ENCODE data around the gene MAFB. TPM values are rescaled to one million over a fixed set of nuclear protein-coding genes. Genes with fewer than 3 reads are reported as not detected.
"Not testable (repeated sequence)": the region's sequence is repeated elsewhere in the genome, so short reads cannot be mapped to it uniquely, and the experiment has no call there.

The MAFB gene
- 4.6 TPM for total RNA-seq (ENCODE audit: unreplicated experiment)
- long read RNA-seq = 0 reads

- Mint-ChIP-seq H3K27ac (ENCODE audit: unreplicated experiment) (peak within 1 kb of the TSS; percentile 85), H3K36me3 (ENCODE audit: unreplicated experiment) (no peaks in the 10 kb centered on the region), H3K9me3 (ENCODE audit: unreplicated experiment) (peaks cover 15% of the 10 kb centered on the region), H3K4me1 (ENCODE audit: low read depth, unreplicated experiment) (peaks cover 4% of the 10 kb centered on the region), H3K27me3 (ENCODE audit: unreplicated experiment) (peaks cover 32% of the 10 kb centered on the region), H3K4me3 (ENCODE audit: unreplicated experiment) (peak within 1 kb of the TSS; percentile 88)
- peak; percentile 91 for DNase-seq
- TF ChIP-seq, protein P1, sequence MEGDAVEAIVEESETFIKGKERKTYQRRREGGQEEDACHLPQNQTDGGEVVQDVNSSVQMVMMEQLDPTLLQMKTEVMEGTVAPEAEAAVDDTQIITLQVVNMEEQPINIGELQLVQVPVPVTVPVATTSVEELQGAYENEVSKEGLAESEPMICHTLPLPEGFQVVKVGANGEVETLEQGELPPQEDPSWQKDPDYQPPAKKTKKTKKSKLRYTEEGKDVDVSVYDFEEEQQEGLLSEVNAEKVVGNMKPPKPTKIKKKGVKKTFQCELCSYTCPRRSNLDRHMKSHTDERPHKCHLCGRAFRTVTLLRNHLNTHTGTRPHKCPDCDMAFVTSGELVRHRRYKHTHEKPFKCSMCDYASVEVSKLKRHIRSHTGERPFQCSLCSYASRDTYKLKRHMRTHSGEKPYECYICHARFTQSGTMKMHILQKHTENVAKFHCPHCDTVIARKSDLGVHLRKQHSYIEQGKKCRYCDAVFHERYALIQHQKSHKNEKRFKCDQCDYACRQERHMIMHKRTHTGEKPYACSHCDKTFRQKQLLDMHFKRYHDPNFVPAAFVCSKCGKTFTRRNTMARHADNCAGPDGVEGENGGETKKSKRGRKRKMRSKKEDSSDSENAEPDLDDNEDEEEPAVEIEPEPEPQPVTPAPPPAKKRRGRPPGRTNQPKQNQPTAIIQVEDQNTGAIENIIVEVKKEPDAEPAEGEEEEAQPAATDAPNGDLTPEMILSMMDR (IDR thresholded peaks at IDR 0.05; ENCODE audit: partially characterized antibody, unreplicated experiment) = no peak
Measured at GRCh38 chr20:40689100-40689942, at the start of gene MAFB. Gene MAFB, minus strand, starts transcription at chr20:40689236. Its CDS starts 386 bp downstream, at chr20:40688850.

DNA sequence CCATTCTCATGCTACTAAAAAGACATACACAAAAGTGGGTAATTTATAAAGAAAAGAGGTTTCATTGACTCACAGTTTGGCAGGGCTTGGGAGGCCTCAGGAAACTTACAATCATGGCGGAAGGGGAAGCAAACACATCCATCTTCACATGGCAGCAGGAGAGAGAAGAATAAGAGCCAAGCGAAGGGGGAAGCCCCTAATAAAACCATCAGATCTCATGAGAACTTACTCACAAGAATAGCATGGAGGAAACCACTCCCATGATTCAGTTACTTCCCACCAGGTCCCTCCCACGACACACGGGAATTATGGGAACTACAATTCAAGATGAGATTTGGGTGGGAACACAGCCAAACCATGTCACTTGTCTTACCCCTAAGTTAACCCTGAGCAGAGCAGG is 47.4 kb upstream of the MAFB start:
- not testable (repeated sequence) for DNase-seq; H3K4me1 Mint-ChIP-seq (ENCODE audit: low read depth, unreplicated experiment); H3K27me3 Mint-ChIP-seq (ENCODE audit: unreplicated experiment); H3K36me3 Mint-ChIP-seq (ENCODE audit: unreplicated experiment); H3K4me3 Mint-ChIP-seq (ENCODE audit: unreplicated experiment); H3K27ac Mint-ChIP-seq (ENCODE audit: unreplicated experiment); H3K9me3 Mint-ChIP-seq (ENCODE audit: unreplicated experiment)

- Mint-ChIP-seq H3K27me3 (ENCODE audit: unreplicated experiment) (peaks cover 1% of the 10 kb centered on the region), H3K4me3 (ENCODE audit: unreplicated experiment) (no peak overlapping the region), H3K9me3 (ENCODE audit: unreplicated experiment) (peaks cover 2% of the 10 kb centered on the region), H3K27ac (ENCODE audit: unreplicated experiment) (no peak overlapping the region), H3K36me3 (ENCODE audit: unreplicated experiment) (peaks cover 9% of the 10 kb centered on the region), H3K4me1 (ENCODE audit: low read depth, unreplicated experiment) (peaks cover 2% of the 10 kb centered on the region)
- TF ChIP-seq, protein P1 (IDR thresholded peaks at IDR 0.05; ENCODE audit: partially characterized antibody, unreplicated experiment) = no peak
- DNase-seq = no peak
Measured at GRCh38 chr20:40728996-40729395, 40.0 kb upstream of the MAFB start.

DNA sequence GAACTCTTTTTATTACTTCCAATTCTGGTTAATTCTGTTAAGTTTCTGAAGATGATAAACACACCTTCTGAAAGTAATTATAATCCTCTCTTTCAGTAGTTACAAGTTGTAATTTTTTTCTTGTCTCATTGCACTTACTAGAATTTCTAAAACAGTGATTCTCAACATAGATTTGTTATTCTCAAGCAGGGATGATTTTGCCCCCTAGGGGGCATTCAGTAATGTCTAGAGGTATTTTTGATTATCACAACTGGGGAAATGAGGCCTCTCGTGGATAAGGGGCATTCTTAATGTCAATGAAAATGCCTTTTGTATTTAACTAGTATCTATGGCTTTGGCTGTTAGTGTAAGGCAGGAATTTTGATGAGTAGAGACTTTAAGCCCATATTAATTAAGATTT is 39.4 kb upstream of the MAFB start:
- no peak overlapping the region for H3K4me3 Mint-ChIP-seq (ENCODE audit: unreplicated experiment)
- H3K36me3 Mint-ChIP-seq (ENCODE audit: unreplicated experiment) = peaks cover 14% of the 10 kb centered on the region
- TF ChIP-seq, protein P1 (IDR thresholded peaks at IDR 0.05; ENCODE audit: partially characterized antibody, unreplicated experiment) = no peak
- no peak for DNase-seq
- peaks cover 1% of the 10 kb centered on the region for H3K27me3 Mint-ChIP-seq (ENCODE audit: unreplicated experiment)
- H3K4me1 Mint-ChIP-seq (ENCODE audit: low read depth, unreplicated experiment) = no peaks in the 10 kb centered on the region
- H3K27ac Mint-ChIP-seq (ENCODE audit: unreplicated experiment) = no peak overlapping the region
- peaks cover 3% of the 10 kb centered on the region for H3K9me3 Mint-ChIP-seq (ENCODE audit: unreplicated experiment)

- no peak for DNase-seq
- TF ChIP-seq, protein P1 (IDR thresholded peaks at IDR 0.05; ENCODE audit: partially characterized antibody, unreplicated experiment) = no peak
- H3K9me3 Mint-ChIP-seq (ENCODE audit: unreplicated experiment) = peaks cover 3% of the 10 kb centered on the region
- H3K36me3 Mint-ChIP-seq (ENCODE audit: unreplicated experiment) = peaks cover 14% of the 10 kb centered on the region
- H3K27ac Mint-ChIP-seq (ENCODE audit: unreplicated experiment) = no peak overlapping the region
- no peaks in the 10 kb centered on the region for H3K4me1 Mint-ChIP-seq (ENCODE audit: low read depth, unreplicated experiment)
- H3K27me3 Mint-ChIP-seq (ENCODE audit: unreplicated experiment) = peaks cover 1% of the 10 kb centered on the region
- no peak overlapping the region for H3K4me3 Mint-ChIP-seq (ENCODE audit: unreplicated experiment)
Measured at GRCh38 chr20:40727960-40728359, 38.9 kb upstream of the MAFB start.

All from glutamatergic neuron (in vitro differentiated cells).